Caco-2 (cell line): ENCODE measurements around the gene ZNF821. TPM values are rescaled to one million over a fixed set of nuclear protein-coding genes. Genes with fewer than 3 reads are reported as not detected.

Experiments
- BruUV-seq: library from RNA; stranded (reverse); fragments of 400-500 nt; replicated peaks from 2 replicates; lab custom pipeline; 2021; lab: Mats Ljungman, UMichigan
- CTCF ChIA-PET: fragments of 300-600 bp; sonication (Branson Sonifier 250); formaldehyde crosslinking; loops from one replicate; lab custom pipeline; 2022; ENCODE audit warnings: antibody characterized with exemption; lab: Charles Lee
- POLR2A ChIA-PET: fragments of 300-600 bp; sonication (Branson Sonifier 250); formaldehyde crosslinking; loops from one replicate; lab custom pipeline; 2022; ENCODE audit warnings: antibody characterized with exemption; lab: Charles Lee
- DNase-seq, 2 experiments: peaks; one replicate each; pipeline versions ENCODE4 v3.0.0 to v3.0.0-alpha.2; 2020 to 2022
- H3K27me3 ChIP-seq: replicated peaks from 2 replicates; pipeline ENCODE4 v1.6.0; 2011; ENCODE audit warnings: low read length; ENCODE audit not compliant: control insufficient read depth, insufficient read depth
- H3K36me3 ChIP-seq: 2 replicates; pipeline ENCODE4 v1.5.1; 2011; ENCODE audit warnings: low read length; ENCODE audit not compliant: control insufficient read depth, insufficient read depth
- H3K4me1 ChIP-seq: fragments of 250-450 bp; sonication (Bioruptor Pico); 2 replicates; pipeline ENCODE4 v1.5.1; 2020; ENCODE audit warnings: mild to moderate bottlenecking
- H3K4me3 ChIP-seq: 2 replicates; pipeline ENCODE4 v1.5.1; 2011; ENCODE audit warnings: low read depth, mild to moderate bottlenecking, control low read depth, low read length
- H3K9me3 ChIP-seq: fragments of 250-450 bp; sonication (Bioruptor Pico); 2 replicates; pipeline ENCODE4 v1.5.1; 2020; ENCODE audit warnings: mild to moderate bottlenecking, moderate library complexity
- H3K27ac Mint-ChIP-seq: one replicate; pipeline ENCODE4 v1.8.0; 2022; ENCODE audit warnings: mixed read lengths; ENCODE audit not compliant: unreplicated experiment
- H3K27me3 Mint-ChIP-seq: one replicate; pipeline ENCODE4 v1.8.0; 2022; ENCODE audit warnings: mixed read lengths; ENCODE audit not compliant: insufficient read depth, unreplicated experiment
- H3K36me3 Mint-ChIP-seq: one replicate; pipeline ENCODE4 v1.8.0; 2022; ENCODE audit warnings: mild to moderate bottlenecking, mixed read lengths; ENCODE audit not compliant: insufficient read depth, unreplicated experiment
- H3K4me1 Mint-ChIP-seq: one replicate; pipeline ENCODE4 v1.8.0; 2022; ENCODE audit warnings: low read depth, mixed read lengths; ENCODE audit not compliant: unreplicated experiment
- H3K4me3 Mint-ChIP-seq: one replicate; pipeline ENCODE4 v1.8.0; 2022; ENCODE audit warnings: mild to moderate bottlenecking, moderate library complexity, mixed read lengths; ENCODE audit not compliant: unreplicated experiment
- H3K9me3 Mint-ChIP-seq: one replicate; pipeline ENCODE4 v1.8.0; 2022; ENCODE audit warnings: mixed read lengths; ENCODE audit not compliant: unreplicated experiment
- intact Hi-C: fragments of 100-400 bp; cut with micrococcal nuclease; formaldehyde crosslinking; loops from one replicate; pipeline ENCODE4 v1.10.0; 2022; ENCODE audit not compliant: unreplicated experiment
- total RNA-seq: library from RNA; stranded (reverse); gene quantifications from 2 replicates; pipeline ENCODE4 v1.2.3, GENCODE V29; 2022
- TF ChIP-seq, protein P1 (sequence below), 2 experiments: fragments of 200-600 bp in 1 of 2; IDR thresholded peaks; 1 replicate in 1 of 2; 2 replicates in 1 of 2; pipeline versions ENCODE4 v1.5.1 to v1.8.0; 2011 to 2022; ENCODE audit warnings: antibody characterized with exemption in 1 of 2, control low read depth in 1 of 2, inconsistent platforms in 1 of 2, low read depth in 1 of 2, low read length in 1 of 2, mild to moderate bottlenecking in 1 of 2, moderate library complexity in 1 of 2; ENCODE audit not compliant: insufficient read depth in 1 of 2, severe bottlenecking in 1 of 2, unreplicated experiment in 1 of 2

The ZNF821 gene
- total RNA-seq, 1 experiment from 2014 or later = 16.9 TPM

DNA sequence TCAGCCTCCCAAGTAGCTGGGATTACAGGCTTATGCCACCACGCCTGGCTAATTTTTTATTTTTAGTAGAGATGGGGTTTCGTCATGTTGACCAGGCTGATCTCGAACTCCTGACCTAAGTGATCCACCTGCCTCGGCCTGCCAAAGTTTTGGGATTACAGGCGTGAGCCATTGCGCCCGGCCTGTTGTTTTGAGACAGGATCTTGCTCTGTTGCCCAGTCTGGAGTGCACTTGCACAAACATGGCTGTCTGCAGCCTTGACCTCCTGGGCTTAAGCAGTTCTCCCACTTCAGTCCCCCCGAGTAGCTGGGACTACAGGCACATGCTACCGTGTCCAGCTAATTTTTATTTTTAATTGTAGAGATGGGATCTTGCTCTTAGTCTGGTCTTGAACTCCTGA is 20.3 kb upstream of the ZNF821 start:
- peaks cover 6% of the 10 kb centered on the region for H3K4me1 Mint-ChIP-seq
- H3K27me3 Mint-ChIP-seq = no peaks in the 10 kb centered on the region
- TF ChIP-seq, protein P1, sequence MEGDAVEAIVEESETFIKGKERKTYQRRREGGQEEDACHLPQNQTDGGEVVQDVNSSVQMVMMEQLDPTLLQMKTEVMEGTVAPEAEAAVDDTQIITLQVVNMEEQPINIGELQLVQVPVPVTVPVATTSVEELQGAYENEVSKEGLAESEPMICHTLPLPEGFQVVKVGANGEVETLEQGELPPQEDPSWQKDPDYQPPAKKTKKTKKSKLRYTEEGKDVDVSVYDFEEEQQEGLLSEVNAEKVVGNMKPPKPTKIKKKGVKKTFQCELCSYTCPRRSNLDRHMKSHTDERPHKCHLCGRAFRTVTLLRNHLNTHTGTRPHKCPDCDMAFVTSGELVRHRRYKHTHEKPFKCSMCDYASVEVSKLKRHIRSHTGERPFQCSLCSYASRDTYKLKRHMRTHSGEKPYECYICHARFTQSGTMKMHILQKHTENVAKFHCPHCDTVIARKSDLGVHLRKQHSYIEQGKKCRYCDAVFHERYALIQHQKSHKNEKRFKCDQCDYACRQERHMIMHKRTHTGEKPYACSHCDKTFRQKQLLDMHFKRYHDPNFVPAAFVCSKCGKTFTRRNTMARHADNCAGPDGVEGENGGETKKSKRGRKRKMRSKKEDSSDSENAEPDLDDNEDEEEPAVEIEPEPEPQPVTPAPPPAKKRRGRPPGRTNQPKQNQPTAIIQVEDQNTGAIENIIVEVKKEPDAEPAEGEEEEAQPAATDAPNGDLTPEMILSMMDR (IDR thresholded peaks at IDR 0.05; ENCODE audit: insufficient read depth in 1 of 2, low read depth in 1 of 2, low read length in 1 of 2, severe bottlenecking in 1 of 2, unreplicated experiment in 1 of 2) = no peak
- intact Hi-C loops = no loop called here
- no peak overlapping the region for H3K4me3 Mint-ChIP-seq
- no TSS peak for BruUV-seq
- H3K27ac Mint-ChIP-seq = no peak overlapping the region
- CTCF ChIA-PET = no interaction called here
- Histone ChIP-seq H3K4me3 (no peak overlapping the region), H3K9me3 (no peaks in the 10 kb centered on the region), H3K4me1 (no peaks in the 10 kb centered on the region; the same call in 1 of the 2 replicates), H3K36me3 (no peaks in the 10 kb centered on the region), H3K27me3 (no peaks in the 10 kb centered on the region)
- DNase-seq = no peak
- POLR2A ChIA-PET = no interaction called here
- no peaks in the 10 kb centered on the region for H3K9me3 Mint-ChIP-seq
- peaks cover 68% of the 10 kb centered on the region for H3K36me3 Mint-ChIP-seq

DNA sequence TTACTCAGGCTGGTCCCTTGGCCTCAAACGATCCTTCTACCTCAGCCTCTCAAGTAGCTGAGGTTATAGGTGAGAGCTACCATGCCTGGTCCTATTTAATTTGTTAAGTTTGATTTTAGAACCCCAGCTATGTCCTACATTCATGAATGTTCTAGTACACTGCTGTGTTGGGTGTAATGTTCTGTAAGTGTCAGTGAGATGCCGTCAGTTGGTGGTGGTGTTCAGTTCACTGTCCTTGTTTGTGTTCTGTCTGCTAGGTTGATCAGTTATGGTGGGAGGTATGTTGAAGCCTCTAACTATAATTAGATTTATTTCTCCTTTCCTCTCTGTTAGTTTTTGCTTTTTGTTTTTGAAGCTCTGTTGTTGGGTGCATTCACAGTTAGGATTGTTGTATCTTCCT is 19.6 kb upstream of the ZNF821 start:
- BruUV-seq = no TSS peak

DNA sequence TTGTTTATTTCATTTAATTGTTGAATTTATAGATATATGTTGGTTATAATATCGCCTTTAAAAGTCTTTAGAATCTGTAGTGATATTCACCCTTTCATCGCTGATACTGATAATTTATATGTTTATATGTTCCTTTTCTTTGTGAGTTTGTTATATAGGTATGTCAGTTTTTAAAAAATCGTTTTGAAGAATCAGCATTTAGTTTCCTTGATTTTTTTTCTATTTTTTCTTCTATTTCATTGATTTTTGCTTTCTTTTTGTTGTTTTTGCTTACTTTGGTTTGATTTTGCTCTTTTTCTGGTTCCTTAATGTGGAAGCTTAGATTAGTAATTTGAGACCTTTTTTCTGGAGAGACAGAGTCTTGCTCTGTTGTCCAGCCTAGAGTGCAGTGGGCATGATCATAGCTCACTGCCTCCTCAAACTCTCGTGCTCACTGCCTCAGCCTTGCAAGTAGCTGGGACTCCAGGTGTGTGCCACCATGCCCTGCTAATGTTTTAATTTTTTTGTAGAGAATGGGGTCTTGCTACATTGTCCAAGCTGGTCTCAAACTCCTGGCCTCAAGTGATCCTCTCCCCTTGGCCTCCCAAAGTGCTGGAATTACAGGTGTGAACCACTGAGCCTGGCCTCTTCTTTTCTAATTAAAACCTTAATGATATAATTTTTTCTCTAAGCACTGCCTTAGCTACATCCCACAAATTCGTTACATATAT is 18.8 kb upstream of the ZNF821 start:
- Mint-ChIP-seq H3K27me3 (no peaks in the 10 kb centered on the region), H3K9me3 (no peaks in the 10 kb centered on the region), H3K4me1 (peaks cover 6% of the 10 kb centered on the region), H3K27ac (no peak overlapping the region), H3K4me3 (no peak overlapping the region), H3K36me3 (peaks cover 68% of the 10 kb centered on the region)
- no TSS peak for BruUV-seq
- H3K27me3 ChIP-seq = no peaks in the 10 kb centered on the region
- no peak for DNase-seq
- POLR2A ChIA-PET = interaction anchor here (0.7 kb wide), 2 partner anchors 613 to 1620 kb away, joined by 3 read pairs; partner anchors contain the start of gene CMTR2
- peaks cover 2% of the 10 kb centered on the region; the same call in 1 of the 2 replicates for H3K36me3 ChIP-seq
- intact Hi-C loops = no loop called here
- TF ChIP-seq, protein P1 (IDR thresholded peaks at IDR 0.05; ENCODE audit: insufficient read depth in 1 of 2, low read depth in 1 of 2, low read length in 1 of 2, severe bottlenecking in 1 of 2, unreplicated experiment in 1 of 2) = no peak
- no peak overlapping the region for H3K4me3 ChIP-seq
- CTCF ChIA-PET = interaction anchor here (0.6 to 0.8 kb wide), 2 partner anchors 20 to 229 kb away, joined by 3 to 4 read pairs; no protein-coding TSS in a partner anchor
- H3K9me3 ChIP-seq = no peaks in the 10 kb centered on the region
- no peaks in the 10 kb centered on the region; the same call in 1 of the 2 replicates for H3K4me1 ChIP-seq

More for the DNA sequence above, 19.6 kb upstream of the ZNF821 start:
- TF ChIP-seq, protein P1 (IDR thresholded peaks at IDR 0.05; ENCODE audit: insufficient read depth in 1 of 2, low read depth in 1 of 2, low read length in 1 of 2, severe bottlenecking in 1 of 2, unreplicated experiment in 1 of 2) = no peak
- ChIA-PET POLR2A (interaction anchor here (0.7 kb wide), 2 partner anchors 614 to 1621 kb away, joined by 3 read pairs; partner anchors contain the start of gene CMTR2), CTCF (interaction anchor here (0.8 kb wide), 1 partner anchor 20 kb away, joined by 3 read pairs; no protein-coding TSS in a partner anchor)
- peaks cover 1% of the 10 kb centered on the region; the same call in 1 of the 2 replicates for H3K36me3 ChIP-seq
- Mint-ChIP-seq H3K27me3 (no peaks in the 10 kb centered on the region), H3K36me3 (peaks cover 68% of the 10 kb centered on the region), H3K27ac (no peak overlapping the region), H3K9me3 (no peaks in the 10 kb centered on the region), H3K4me3 (no peak overlapping the region), H3K4me1 (peaks cover 6% of the 10 kb centered on the region)
- intact Hi-C loops = no loop called here
- no peaks in the 10 kb centered on the region for H3K9me3 ChIP-seq
- H3K4me3 ChIP-seq = no peak overlapping the region
- DNase-seq = no peak
- no peaks in the 10 kb centered on the region; the same call in 1 of the 2 replicates for H3K4me1 ChIP-seq
- no peaks in the 10 kb centered on the region for H3K27me3 ChIP-seq
